GM23248 (cell line): Measurements from ENCODE around the gene ATP10A. TPM values are rescaled to one million over a fixed set of nuclear protein-coding genes. Genes with fewer than 3 reads are reported as not detected.

Experiments
- DNase-seq: peaks from one replicate; pipeline ENCODE4 v3.0.0-alpha.2; 2015
- H2AFZ ChIP-seq: fragments of 200-600 bp; sonication (generic); 2 replicates; pipeline ENCODE4 v1.6.1; 2016; ENCODE audit warnings: antibody characterized with exemption
- H3F3A ChIP-seq: fragments of 200-600 bp; sonication (generic); 2 replicates; pipeline ENCODE4 v1.6.1; 2016; ENCODE audit warnings: mild to moderate bottlenecking, antibody characterized with exemption, mixed run types; ENCODE audit not compliant: insufficient read depth
- H3K27ac ChIP-seq: fragments of 200-600 bp; sonication (generic); 2 replicates; pipeline ENCODE4 v1.5.1; 2016; ENCODE audit warnings: mild to moderate bottlenecking
- H3K27me3 ChIP-seq: fragments of 200-600 bp; sonication (generic); replicated peaks from 2 replicates; pipeline ENCODE4 v1.6.1; 2016; ENCODE audit warnings: mild to moderate bottlenecking; ENCODE audit not compliant: insufficient read depth
- H3K36me3 ChIP-seq: fragments of 200-600 bp; sonication (generic); 2 replicates; pipeline ENCODE4 v1.6.1; 2016; ENCODE audit warnings: low read depth, mild to moderate bottlenecking
- H3K4me1 ChIP-seq: fragments of 200-600 bp; sonication (generic); 2 replicates; pipeline ENCODE4 v1.6.1; 2016; ENCODE audit warnings: mild to moderate bottlenecking; ENCODE audit not compliant: insufficient read depth
- H3K4me2 ChIP-seq: fragments of 200-600 bp; sonication (generic); one replicate; pipeline ENCODE4 v1.6.1; 2016; ENCODE audit warnings: mild to moderate bottlenecking; ENCODE audit not compliant: unreplicated experiment
- H3K4me3 ChIP-seq: fragments of 200-600 bp; sonication (generic); 2 replicates; pipeline ENCODE4 v1.5.1; 2016; ENCODE audit warnings: mild to moderate bottlenecking
- H3K79me2 ChIP-seq: fragments of 200-600 bp; sonication (generic); 2 replicates; pipeline ENCODE4 v1.6.1; 2016; ENCODE audit warnings: mild to moderate bottlenecking; ENCODE audit not compliant: insufficient read depth
- H3K9ac ChIP-seq: fragments of 200-600 bp; sonication (generic); 2 replicates; pipeline ENCODE4 v1.6.1; 2016; ENCODE audit warnings: mild to moderate bottlenecking
- H3K9me2 ChIP-seq: fragments of 200-600 bp; sonication (generic); 2 replicates; pipeline ENCODE4 v1.6.1; 2016; ENCODE audit warnings: mixed run types, mild to moderate bottlenecking, moderate library complexity; ENCODE audit not compliant: insufficient read depth
- H3K9me3 ChIP-seq: fragments of 200-600 bp; sonication (generic); one replicate; pipeline ENCODE4 v1.6.1; 2017; ENCODE audit warnings: low read depth
- H4K20me1 ChIP-seq: fragments of 200-600 bp; sonication (generic); 2 replicates; pipeline ENCODE4 v1.6.0; 2016; ENCODE audit not compliant: insufficient read depth
- EZH2 ChIP-seq: fragments of 200-600 bp; sonication (generic); IDR thresholded peaks from 2 replicates; pipeline ENCODE4 v1.6.1; 2018; ENCODE audit warnings: antibody characterized with exemption, mild to moderate bottlenecking; ENCODE audit not compliant: insufficient read depth, poor library complexity, severe bottlenecking
- EZH2phosphoT487 ChIP-seq: fragments of 200-600 bp; sonication (generic); IDR thresholded peaks from 2 replicates; pipeline ENCODE4 v1.6.1; 2018; ENCODE audit warnings: antibody characterized with exemption, moderate library complexity, mild to moderate bottlenecking, low read depth; ENCODE audit not compliant: insufficient read depth
- WGBS, 2 experiments: methylation state at CpG; one replicate each; pipeline ENCODE4 v1.1.6; 2015 to 2017; ENCODE audit warnings: low lambda C conversion rate in 2 of 2, low coverage in 1 of 2; ENCODE audit errors: missing lambda C conversion rate in 2 of 2; 5-methylcytosine and 5-hydroxymethylcytosine counted together
- in situ Hi-C: fragments of 300-500 bp; cut with MboI; formaldehyde crosslinking; loops from 2 replicates; pipeline ENCODE4 v1.15.0; 2020
- polyA plus RNA-seq: library from polyadenylated mRNA; unstranded; fragments of >200 nt; fragmentation: Nextera tagmentation; extraction: Ambion mirVana; gene quantifications from 2 replicates; pipeline ENCODE4 v1.2.1, GENCODE V29; 2016
- total RNA-seq: library from RNA; depleted of rRNA; stranded (reverse); fragments of >200 nt; shearing (Covaris generic); gene quantifications from 2 replicates; pipeline ENCODE4 v1.2.3, GENCODE V29; 2014

The ATP10A gene
- total and polyA plus RNA-seq, 2 experiments from 2014 or later = 20.4 to 64.1 TPM

- WGBS, 2 experiments = 86 to 90% methylated on average over 7 of the region's 7 CpGs
- peaks cover 21% of the 10 kb centered on the region for H3F3A ChIP-seq
- H3K9me3 ChIP-seq = no peaks in the 10 kb centered on the region
- H3K27ac ChIP-seq = no peak overlapping the region
- no peaks in the 10 kb centered on the region for H3K27me3 ChIP-seq
- H3K36me3 ChIP-seq = peaks cover 6% of the 10 kb centered on the region; the same call in 1 of the 2 replicates
- H3K9me2 ChIP-seq = no peaks in the 10 kb centered on the region
- H3K4me3 ChIP-seq = no peak overlapping the region
- no peak overlapping the region for H2AFZ ChIP-seq
- TF ChIP-seq EZH2 (no peak), EZH2phosphoT487 (no peak)
- peaks cover 99% of the 10 kb centered on the region for H3K79me2 ChIP-seq
- no peak for DNase-seq
- H3K9ac ChIP-seq = no peak overlapping the region
- H3K4me1 ChIP-seq = peaks cover 32% of the 10 kb centered on the region
- H3K4me2 ChIP-seq = no peak overlapping the region
- in situ Hi-C loops = no loop called here
- H4K20me1 ChIP-seq = no peaks in the 10 kb centered on the region; the same call in 1 of the 2 replicates
These were observed 19.1 kb downstream of the ATP10A start for GRCh38 chr15:25844076-25844475.

- no peak overlapping the region for H3K27ac ChIP-seq
- no peaks in the 10 kb centered on the region for H3K9me3 ChIP-seq
- H3K27me3 ChIP-seq = no peaks in the 10 kb centered on the region
- no peak overlapping the region for H3K4me2 ChIP-seq
- H3K36me3 ChIP-seq = peaks cover 6% of the 10 kb centered on the region; the same call in 1 of the 2 replicates
- TF ChIP-seq EZH2 (no peak), EZH2phosphoT487 (no peak)
- no peaks in the 10 kb centered on the region for H3K9me2 ChIP-seq
- WGBS, 2 experiments = 84 to 85% methylated on average over 10 of the region's 10 CpGs
- no peak overlapping the region for H3K9ac ChIP-seq
- in situ Hi-C loops = no loop called here
- H3K4me1 ChIP-seq = 0 out of 2 replicates have a peak, but pooled peaks cover 3% of the 10 kb centered on the region
- DNase-seq = no peak
- H2AFZ ChIP-seq = no peak overlapping the region
- H3F3A ChIP-seq = no peaks in the 10 kb centered on the region
- H3K79me2 ChIP-seq = peaks cover 99% of the 10 kb centered on the region
- H3K4me3 ChIP-seq = no peak overlapping the region
- H4K20me1 ChIP-seq = no peaks in the 10 kb centered on the region; the same call in 1 of the 2 replicates
These were observed 23.4 kb downstream of the ATP10A start for GRCh38 chr15:25839638-25840156.

- TF ChIP-seq EZH2phosphoT487 = no peak
- no peak for TF ChIP-seq EZH2
- no peak overlapping the region for H3K9ac ChIP-seq
- 52 to 55% methylated on average over 4 of the region's 4 CpGs for WGBS, 2 experiments
- no peak overlapping the region for H3K4me2 ChIP-seq
- H3F3A ChIP-seq = no peaks in the 10 kb centered on the region
- in situ Hi-C loops = no loop called here
- DNase-seq = no peak
- no peaks in the 10 kb centered on the region for H3K4me1 ChIP-seq
- H3K79me2 ChIP-seq = peaks cover 99% of the 10 kb centered on the region
- no peak overlapping the region for H3K27ac ChIP-seq
- no peaks in the 10 kb centered on the region for H3K27me3 ChIP-seq
- H3K9me3 ChIP-seq = no peaks in the 10 kb centered on the region
- peaks cover 10% of the 10 kb centered on the region; the same call in 1 of the 2 replicates for H3K36me3 ChIP-seq
- no peaks in the 10 kb centered on the region for H3K9me2 ChIP-seq
- H4K20me1 ChIP-seq = no peaks in the 10 kb centered on the region; the same call in 1 of the 2 replicates
- no peak overlapping the region for H3K4me3 ChIP-seq
- H2AFZ ChIP-seq = no peak overlapping the region
These were observed 24.3 kb downstream of the ATP10A start for GRCh38 chr15:25838871-25839195.

- WGBS, 2 experiments = 50 to 56% methylated on average over 8 of the region's 8 CpGs
- no peak for DNase-seq
- Histone ChIP-seq H3K27ac (no peak overlapping the region), H3K9ac (no peak overlapping the region), H2AFZ (no peak overlapping the region), H3K79me2 (peaks cover 99% of the 10 kb centered on the region), H3K9me3 (no peaks in the 10 kb centered on the region), H4K20me1 (no peaks in the 10 kb centered on the region; the same call in 1 of the 2 replicates), H3K36me3 (peaks cover 10% of the 10 kb centered on the region; the same call in 1 of the 2 replicates), H3K4me2 (no peak overlapping the region), H3K4me1 (no peaks in the 10 kb centered on the region), H3K9me2 (no peaks in the 10 kb centered on the region), H3F3A (no peaks in the 10 kb centered on the region), H3K27me3 (no peaks in the 10 kb centered on the region), H3K4me3 (no peak overlapping the region)
- in situ Hi-C loops = no loop called here
- TF ChIP-seq EZH2 (no peak), EZH2phosphoT487 (no peak)
These were observed 24.8 kb downstream of the ATP10A start for GRCh38 chr15:25838191-25838870.
